Chondrocyte (in vitro differentiated cells): ENCODE results near the gene PCDHGA10. TPM values are rescaled to one million over a fixed set of nuclear protein-coding genes. Genes with fewer than 3 reads are reported as not detected.
"Not testable (repeated sequence)": the region's sequence is repeated elsewhere in the genome, so short reads cannot be mapped to it uniquely, and the experiment has no call there.

Experiments
- DNase-seq: peaks from one replicate; pipeline ENCODE4 v3.0.0; 2021; ENCODE audit warnings: mixed read lengths, low spot score
- H3K27ac Mint-ChIP-seq: one replicate; pipeline ENCODE4 v1.8.0; 2021; ENCODE audit warnings: mild to moderate bottlenecking, moderate library complexity, mixed read lengths; ENCODE audit not compliant: unreplicated experiment
- H3K27me3 Mint-ChIP-seq: 2 replicates; pipeline ENCODE4 v1.8.0; 2021; ENCODE audit warnings: low read depth, mixed read lengths
- H3K36me3 Mint-ChIP-seq: 2 replicates; pipeline ENCODE4 v1.8.0; 2021; ENCODE audit warnings: low read depth, mixed read lengths
- H3K4me1 Mint-ChIP-seq: 2 replicates; pipeline ENCODE4 v1.8.0; 2021; ENCODE audit warnings: low read depth, mild to moderate bottlenecking, mixed read lengths
- H3K4me3 Mint-ChIP-seq: one replicate; pipeline ENCODE4 v1.8.0; 2021; ENCODE audit warnings: mild to moderate bottlenecking, moderate library complexity, mixed read lengths; ENCODE audit not compliant: unreplicated experiment
- H3K9me3 Mint-ChIP-seq: 2 replicates; pipeline ENCODE4 v1.8.0; 2021; ENCODE audit warnings: low read depth, mixed read lengths
- CTCF ChIP-seq: fragments of 200-600 bp; sonication (generic); IDR thresholded peaks from 2 replicates; pipeline ENCODE4 v1.5.0; 2021; ENCODE audit warnings: antibody characterized with exemption, mild to moderate bottlenecking, moderate library complexity
- total RNA-seq: library from RNA; stranded (reverse); gene quantifications from 3 replicates; pipeline ENCODE4 v1.2.1, GENCODE V29; 2021

Gene PCDHGA10
- total RNA-seq, 1 donor from 2014 or later: 14.9 TPM

DNA sequence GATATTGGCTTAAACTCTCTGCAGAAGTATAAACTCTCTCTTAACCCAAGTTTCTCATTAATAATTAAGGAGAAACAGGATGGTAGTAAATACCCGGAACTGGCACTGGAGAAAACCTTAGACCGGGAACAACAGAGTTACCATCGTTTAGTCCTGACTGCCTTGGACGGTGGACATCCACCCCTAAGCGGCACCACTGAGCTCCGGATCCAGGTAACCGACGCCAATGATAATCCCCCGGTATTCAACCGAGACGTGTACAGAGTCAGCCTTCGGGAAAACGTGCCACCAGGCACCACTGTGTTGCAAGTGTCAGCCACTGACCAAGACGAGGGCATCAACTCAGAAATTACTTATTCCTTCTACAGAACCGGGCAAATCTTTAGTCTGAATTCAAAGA, 14.2 kb upstream of the PCDHGA10 start:
- Mint-ChIP-seq H3K9me3 (peaks cover 29% of the 10 kb centered on the region), H3K27ac (no peak overlapping the region), H3K27me3 (no peaks in the 10 kb centered on the region), H3K4me3 (no peak overlapping the region), H3K36me3 (peaks cover 13% of the 10 kb centered on the region), H3K4me1 (no peaks in the 10 kb centered on the region)
- no peak for TF ChIP-seq CTCF
- DNase-seq: no peak

DNA sequence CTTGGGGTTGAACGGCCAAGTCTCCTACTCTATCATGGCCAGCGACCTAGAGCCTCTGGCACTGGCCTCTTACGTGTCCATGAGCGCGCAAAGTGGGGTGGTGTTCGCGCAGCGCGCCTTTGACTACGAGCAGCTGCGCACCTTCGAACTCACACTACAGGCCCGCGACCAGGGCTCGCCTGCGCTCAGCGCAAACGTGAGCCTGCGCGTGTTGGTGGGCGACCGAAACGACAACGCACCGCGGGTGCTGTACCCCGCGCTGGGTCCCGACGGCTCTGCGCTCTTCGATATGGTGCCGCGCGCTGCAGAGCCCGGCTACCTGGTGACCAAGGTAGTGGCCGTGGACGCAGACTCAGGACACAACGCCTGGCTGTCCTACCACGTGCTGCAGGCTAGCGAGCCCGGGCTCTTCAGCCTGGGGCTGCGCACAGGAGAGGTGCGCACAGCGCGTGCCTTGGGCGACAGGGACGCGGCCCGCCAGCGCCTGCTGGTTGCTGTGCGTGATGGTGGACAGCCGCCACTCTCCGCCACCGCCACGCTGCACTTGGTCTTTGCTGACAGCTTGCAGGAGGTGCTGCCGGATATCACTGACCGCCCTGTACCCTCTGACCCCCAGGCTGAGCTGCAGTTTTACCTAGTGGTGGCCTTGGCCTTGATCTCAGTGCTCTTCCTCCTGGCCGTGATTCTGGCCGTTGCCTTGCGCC, 13.1 kb upstream of the PCDHGA10 start:
- Mint-ChIP-seq H3K27ac (no peak overlapping the region), H3K9me3 (peaks cover 30% of the 10 kb centered on the region), H3K4me1 (no peaks in the 10 kb centered on the region), H3K27me3 (no peaks in the 10 kb centered on the region), H3K4me3 (no peak overlapping the region), H3K36me3 (peaks cover 15% of the 10 kb centered on the region)
- DNase-seq: peak; percentile 82
- no peak for TF ChIP-seq CTCF

DNA sequence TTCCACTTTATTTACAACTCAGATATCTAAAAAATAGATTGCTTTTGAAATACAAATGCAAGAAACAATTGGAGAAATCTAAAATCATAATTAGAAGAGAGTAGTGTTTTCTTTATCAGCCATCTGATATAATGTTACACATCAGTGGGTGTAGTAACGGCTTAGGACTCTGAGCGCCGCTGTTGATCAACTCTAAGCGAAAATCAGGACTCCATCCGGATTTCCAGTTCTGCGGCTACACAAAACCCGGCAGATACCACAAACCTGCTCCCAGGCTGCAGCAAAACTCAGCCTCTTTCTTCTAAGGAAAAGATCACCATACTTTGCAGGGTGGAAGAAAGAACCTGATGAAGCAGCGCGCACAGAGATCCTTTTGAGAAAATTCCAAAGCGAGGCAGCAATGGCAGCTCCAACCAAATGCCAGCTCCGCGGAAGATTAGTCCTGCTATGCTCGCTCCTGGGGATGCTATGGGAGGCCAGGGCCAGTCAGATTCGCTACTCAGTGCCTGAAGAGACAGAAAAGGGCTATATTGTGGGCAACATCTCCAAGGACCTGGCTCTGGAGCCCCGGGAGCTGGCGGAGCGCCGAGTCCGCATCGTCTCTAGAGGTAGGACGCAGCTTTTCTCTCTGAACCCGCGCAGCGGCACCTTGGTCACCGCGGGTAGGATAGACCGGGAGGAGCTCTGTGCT, 10.1 kb upstream of the PCDHGA10 start, which contains the start of gene PCDHGA9:
Gene PCDHGA9 (plus strand): TSS at position 226 of the 691 bp plus-strand sequence. CDS start 175 bp downstream, at position 401.
- Mint-ChIP-seq H3K27me3 (no peaks in the 10 kb centered on the region), H3K27ac (no peak within 1 kb of the TSS), H3K36me3 (peaks cover 13% of the 10 kb centered on the region), H3K4me3 (no peak within 1 kb of the TSS), H3K9me3 (peaks cover 22% of the 10 kb centered on the region), H3K4me1 (peaks cover 4% of the 10 kb centered on the region)
- no peak for DNase-seq
- peak; percentile 46 for TF ChIP-seq CTCF

DNA sequence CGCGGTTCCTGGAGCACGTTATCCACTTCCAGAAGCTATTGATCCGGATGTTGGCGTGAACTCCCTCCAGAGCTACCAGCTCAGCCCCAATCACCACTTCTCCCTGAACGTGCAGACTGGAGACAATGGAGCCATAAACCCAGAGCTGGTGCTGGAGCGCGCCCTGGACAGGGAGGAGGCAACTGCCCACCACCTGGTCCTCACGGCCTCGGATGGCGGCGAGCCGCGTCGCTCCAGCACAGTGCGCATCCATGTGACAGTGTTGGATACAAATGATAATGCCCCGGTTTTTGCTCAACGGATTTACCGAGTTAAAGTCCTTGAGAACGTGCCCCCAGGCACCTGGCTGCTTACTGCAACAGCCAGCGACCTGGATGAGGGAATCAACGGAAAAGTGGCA, 9.4 kb upstream of the PCDHGA10 start:
- no peak overlapping the region for H3K4me3 Mint-ChIP-seq
- peaks cover 18% of the 10 kb centered on the region for H3K36me3 Mint-ChIP-seq
- peaks cover 9% of the 10 kb centered on the region for H3K4me1 Mint-ChIP-seq
- H3K9me3 Mint-ChIP-seq: peaks cover 25% of the 10 kb centered on the region
- DNase-seq: no peak
- no peak for TF ChIP-seq CTCF
- no peaks in the 10 kb centered on the region for H3K27me3 Mint-ChIP-seq
- no peak overlapping the region for H3K27ac Mint-ChIP-seq

DNA sequence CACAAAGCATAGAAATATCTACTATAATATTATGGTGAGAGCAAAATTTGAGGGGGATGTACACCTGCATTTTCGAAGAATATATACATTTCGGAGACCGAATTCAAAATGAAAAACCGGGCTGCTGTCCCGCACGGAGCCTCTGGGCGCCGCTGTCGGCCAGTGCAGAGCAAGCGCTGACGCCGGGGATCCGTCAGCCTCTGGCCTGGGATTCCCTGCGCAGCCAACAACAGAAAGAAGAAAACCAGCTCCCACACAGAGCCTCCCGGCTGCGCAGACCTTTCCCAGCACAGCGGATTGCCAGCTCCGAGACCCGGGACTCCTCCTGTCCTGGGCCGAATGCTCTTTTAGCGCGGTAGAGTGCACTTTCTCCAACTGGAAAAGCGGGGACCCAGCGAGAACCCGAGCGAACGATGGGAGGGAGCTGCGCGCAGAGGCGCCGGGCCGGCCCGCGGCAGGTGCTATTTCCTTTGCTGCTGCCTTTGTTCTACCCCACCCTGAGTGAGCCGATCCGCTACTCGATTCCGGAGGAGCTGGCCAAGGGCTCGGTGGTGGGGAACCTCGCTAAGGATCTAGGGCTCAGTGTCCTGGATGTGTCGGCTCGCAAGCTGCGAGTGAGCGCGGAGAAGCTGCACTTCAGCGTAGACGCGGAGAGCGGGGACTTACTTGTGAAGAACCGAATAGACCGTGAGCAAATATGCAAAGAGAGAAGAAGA, 4.8 kb upstream of the PCDHGA10 start, which contains the start of gene PCDHGB6:
Gene PCDHGB6 (plus strand): TSS at position 232 of the 716 bp plus-strand sequence. CDS start 182 bp downstream, at position 414.
- peak within 1 kb of the TSS; percentile 98 for H3K27ac Mint-ChIP-seq
- H3K36me3 Mint-ChIP-seq: peaks cover 34% of the 10 kb centered on the region
- peaks cover 27% of the 10 kb centered on the region for H3K9me3 Mint-ChIP-seq
- not testable (repeated sequence) for DNase-seq, H3K27me3 Mint-ChIP-seq
- TF ChIP-seq CTCF: peak; percentile 89
- H3K4me3 Mint-ChIP-seq: peak within 1 kb of the TSS; percentile 93
- H3K4me1 Mint-ChIP-seq: peaks cover 32% of the 10 kb centered on the region
